Raji (cell line): ENCODE data around the gene RBM26.

Source experiments
- POLR2A ChIP-seq: IDR thresholded peaks from 2 replicates; pipeline ENCODE4 v1.6.1; 2011; ENCODE audit warnings: low read depth, low read length, control low read depth; ENCODE audit not compliant: insufficient read depth

Gene RBM26

DNA sequence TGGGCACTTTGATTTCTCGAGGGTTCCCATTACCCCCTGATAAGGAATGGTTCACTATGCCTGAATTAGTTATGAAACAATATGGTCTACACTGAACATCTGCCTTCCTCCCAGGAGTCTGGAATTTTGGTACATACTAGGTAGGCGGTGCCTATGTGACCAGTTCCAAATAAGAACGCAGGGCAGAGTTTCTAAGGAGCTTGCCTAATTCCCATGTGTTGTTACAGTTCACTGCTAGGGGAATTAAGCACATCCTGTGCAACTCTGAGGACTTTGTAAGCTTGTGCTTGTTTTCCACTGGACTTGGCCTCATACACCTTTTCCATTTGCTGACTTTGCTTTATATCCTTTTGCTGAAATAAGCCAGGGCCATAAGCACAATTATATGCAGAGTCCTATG lies 29.2 kb downstream of the RBM26 start:
- no peak for TF ChIP-seq POLR2A

DNA sequence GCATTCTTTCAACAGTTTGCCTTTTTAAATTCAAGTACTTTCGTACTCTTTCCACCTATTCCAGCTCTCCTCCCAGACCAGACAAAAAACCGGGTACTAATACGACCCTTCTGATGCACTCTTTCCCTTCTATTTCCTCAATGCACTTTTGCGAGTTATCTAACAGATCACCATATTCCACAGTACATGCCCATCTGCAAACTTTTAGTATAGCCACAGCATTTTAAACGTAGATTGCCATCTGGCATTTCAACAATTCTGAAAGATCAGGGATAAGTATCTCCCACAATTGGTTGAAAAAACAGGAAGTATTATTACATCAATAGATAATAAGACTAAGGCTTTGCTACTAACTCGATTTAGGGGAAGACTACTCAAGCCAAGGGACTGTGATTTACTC lies 31.5 kb downstream of the RBM26 start:
- no peak for TF ChIP-seq POLR2A

DNA sequence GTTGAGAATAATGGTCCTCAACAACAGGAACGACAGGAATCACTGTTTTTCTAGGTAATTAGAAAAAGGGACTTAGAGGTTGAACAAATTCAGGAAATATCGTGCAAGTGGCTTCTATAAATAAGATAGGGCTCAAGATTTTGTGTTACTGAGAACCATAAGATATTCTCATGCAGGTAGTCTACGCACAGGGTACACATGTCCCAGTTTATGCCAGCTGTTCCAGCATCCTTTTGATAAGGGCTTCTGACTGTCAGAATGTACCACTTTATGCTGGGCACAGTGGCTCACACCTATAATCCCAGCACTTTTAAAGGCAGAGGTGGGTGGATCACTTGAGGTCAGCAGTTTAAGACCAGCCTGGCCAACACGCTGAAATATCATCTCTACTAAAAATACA lies 32.1 kb downstream of the RBM26 start:
- TF ChIP-seq POLR2A, result no peak

- TF ChIP-seq POLR2A, result no peak
Observed at GRCh38 chr13:79369226-79369625, 36.8 kb downstream of the RBM26 start.

DNA sequence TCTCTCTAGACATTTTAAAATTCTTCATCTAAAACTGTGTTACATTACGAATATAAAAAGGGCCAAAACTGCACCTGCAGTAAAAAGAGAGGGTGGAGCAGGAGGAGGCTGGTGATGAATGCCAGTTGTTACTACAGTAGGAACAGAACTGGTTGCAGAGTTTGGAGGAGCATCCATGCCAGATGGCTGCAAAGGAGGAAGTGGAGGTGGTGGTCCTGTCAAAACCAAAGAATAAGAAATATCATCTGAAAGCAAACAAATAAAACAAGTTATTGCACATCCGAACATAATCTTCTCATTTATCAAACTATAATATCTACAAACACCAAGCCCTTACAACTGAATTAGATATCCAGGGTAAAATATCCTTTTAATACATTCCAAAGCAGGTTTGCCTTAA lies 40.1 kb downstream of the RBM26 start:
- no peak for TF ChIP-seq POLR2A

- no peak for TF ChIP-seq POLR2A
Observed at GRCh38 chr13:79361299-79361698, 44.8 kb downstream of the RBM26 start.

DNA sequence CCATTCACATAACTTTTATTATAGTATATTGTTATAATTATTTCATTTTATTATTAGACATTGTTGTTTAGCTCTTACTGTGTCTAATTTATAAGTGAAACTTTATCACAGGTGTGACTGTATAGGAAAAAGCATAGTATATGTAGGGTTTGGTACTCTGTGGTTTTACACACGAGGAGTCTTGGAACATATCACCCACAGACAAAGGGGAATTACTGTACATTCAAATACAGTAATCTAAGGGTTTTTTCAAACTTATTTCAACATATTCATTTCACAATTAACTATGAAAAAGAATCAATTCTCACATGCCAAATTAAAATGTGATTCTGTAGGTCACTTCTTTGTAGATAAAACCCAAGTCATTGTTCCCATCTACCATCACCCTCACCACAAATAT lies 46.0 kb downstream of the RBM26 start:
- TF ChIP-seq POLR2A, result no peak

DNA sequence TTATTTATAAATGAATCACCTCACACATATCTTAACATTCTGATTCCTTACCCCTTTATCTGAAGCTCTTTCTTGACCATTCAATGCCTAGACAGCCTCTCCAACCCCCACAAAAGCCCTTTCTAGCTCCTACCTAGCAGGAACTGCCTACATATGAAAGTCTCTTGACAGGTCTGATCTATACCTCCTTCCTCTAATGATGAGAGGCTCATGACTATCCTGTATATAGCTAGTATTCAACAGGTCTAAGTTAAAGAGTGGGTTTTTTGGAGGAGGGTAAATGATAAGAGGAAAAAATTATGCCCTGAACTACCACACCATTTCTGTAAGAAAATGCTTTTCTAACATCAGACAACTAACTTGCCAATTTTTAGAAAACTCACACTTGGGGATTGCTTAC lies 47.0 kb downstream of the RBM26 start:
- no peak for TF ChIP-seq POLR2A

DNA sequence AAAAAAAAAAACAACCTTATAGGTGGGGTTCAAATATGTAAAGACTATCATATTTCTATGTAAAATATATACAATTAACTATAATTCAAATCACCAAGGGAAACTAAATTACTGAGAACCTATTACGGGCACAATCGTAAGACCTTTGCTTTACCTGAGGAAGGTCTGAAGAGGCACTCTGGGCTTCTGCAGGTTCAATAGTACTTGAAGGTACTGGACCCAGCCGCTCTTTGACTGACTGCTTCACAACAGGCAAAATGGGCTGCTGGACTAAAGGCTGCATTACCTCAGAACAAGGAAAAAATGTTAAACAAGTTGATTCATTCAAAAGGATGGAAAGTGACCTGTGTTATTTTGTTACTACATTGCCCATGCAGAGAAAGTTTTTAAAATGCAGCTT lies 51.8 kb downstream of the RBM26 start:
- no peak for TF ChIP-seq POLR2A

DNA sequence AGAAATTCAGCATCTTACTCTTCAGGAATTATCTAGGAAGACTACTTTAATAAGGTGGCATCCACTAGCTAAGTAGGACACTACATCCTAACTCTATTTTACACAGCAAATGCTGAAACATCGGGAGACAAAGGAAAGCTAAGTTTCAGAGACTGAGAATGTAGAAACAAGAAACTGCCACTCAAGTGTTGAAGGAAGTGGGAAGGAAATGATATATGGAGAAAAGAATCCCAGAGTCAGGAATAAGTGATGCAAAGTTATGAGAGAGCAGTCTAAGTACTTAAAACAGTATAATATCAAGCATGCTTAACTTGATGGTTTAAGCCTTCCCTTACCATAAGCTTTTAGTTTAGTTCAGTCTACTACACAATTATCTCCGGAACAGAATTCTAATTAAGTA lies 52.4 kb downstream of the RBM26 start:
- no peak for TF ChIP-seq POLR2A

DNA sequence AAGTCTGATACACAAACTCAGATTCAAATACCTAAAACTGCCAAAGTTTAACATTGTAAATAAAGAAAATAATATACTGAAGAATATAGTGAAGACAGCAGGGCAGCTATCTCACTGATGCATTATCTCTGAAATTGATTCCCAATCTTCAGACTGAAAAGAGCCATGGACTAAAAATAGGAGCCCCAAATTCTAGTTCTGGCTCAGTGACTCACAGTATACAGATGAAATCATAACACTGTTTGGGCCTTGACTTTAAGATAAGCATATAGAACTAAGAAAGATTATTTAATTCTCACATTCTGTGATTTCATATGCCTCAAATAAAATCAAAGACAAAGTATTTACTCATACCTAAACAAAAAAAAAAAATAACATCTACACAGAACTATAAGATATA lies 53.9 kb downstream of the RBM26 start:
- no peak for TF ChIP-seq POLR2A

- no peak for TF ChIP-seq POLR2A
Observed at GRCh38 chr13:79349011-79349410, 57.0 kb downstream of the RBM26 start.

GRCh38 chr13:79346300-79346914 lies 59.6 kb downstream of the RBM26 start:
- no peak for TF ChIP-seq POLR2A

DNA sequence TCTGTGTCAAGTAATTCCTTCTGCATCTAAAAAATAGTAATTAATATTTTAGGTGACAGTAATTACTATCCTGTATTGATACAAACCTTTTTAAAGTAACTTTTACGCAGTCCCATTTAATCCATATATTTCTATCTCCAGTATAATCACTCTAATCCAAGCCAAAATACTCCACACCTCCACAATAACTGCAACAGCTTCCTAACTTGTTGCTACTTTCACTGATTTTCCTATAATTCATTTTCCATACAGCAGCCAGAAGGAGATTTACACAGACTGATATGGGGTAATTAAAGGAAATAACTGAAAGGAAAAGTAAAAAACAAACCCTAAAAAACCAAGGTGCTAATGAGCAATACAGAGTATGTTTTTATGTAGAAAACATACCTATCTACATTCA lies 64.9 kb downstream of the RBM26 start:
- no peak for TF ChIP-seq POLR2A

DNA sequence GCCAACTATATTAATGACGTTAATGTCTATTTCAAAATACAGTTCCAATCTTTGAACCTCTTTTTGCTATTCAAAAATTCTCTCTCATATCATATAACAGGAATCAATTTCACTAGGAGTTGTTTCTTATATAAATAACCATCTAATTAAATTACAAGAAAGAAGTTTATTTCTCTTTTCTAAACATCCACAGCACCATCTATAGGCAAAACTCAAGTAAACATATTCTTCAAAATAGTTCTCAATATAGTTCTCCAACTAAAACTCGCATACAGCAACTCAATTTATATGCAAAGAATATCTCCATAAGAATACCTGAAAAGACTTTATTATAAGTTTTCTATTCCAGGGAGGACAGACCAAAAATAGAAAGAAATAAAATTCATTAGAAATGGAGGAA lies 65.6 kb downstream of the RBM26 start:
- TF ChIP-seq POLR2A, result no peak

DNA sequence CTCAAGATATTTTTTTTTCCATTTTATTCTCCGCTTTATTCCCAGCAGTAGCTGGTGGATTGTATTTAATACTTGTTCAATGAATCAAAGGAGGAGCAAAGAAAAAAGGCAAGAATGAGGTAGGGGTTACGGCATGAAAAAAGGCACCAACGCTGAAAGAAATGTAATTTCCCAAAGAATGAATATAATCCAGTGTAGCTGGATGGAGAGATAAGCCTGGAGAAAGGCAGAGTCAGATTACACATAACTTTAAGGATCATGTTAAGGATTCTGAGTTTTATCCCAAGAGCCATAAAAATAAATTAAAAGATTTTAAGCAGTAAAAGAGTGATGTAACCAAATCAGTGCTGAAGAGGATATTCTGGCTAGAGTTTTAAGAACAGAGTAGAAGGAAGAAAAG lies 67.7 kb downstream of the RBM26 start:
- no peak for TF ChIP-seq POLR2A

- TF ChIP-seq POLR2A, result no peak
Observed at GRCh38 chr13:79336966-79337365, 69.1 kb downstream of the RBM26 start.
